NB4 (cell line): Measurements from ENCODE around the gene KCNIP4.

ENCODE experiments used
- DNase-seq: peaks from one replicate; pipeline ENCODE4 v3.0.0; 2010; ENCODE audit warnings: low read depth
- H3K4me3 ChIP-seq: one replicate; pipeline ENCODE4 v1.5.1; 2011; ENCODE audit warnings: mild to moderate bottlenecking, low read depth, low read length, moderate library complexity
- MYC ChIP-seq: IDR thresholded peaks from 2 replicates; pipeline ENCODE4 v1.6.1; 2011; ENCODE audit warnings: low read depth, low read length
- POLR2A ChIP-seq: IDR thresholded peaks from 2 replicates; pipeline ENCODE4 v1.6.1; 2011; ENCODE audit warnings: mild to moderate bottlenecking; ENCODE audit not compliant: insufficient read length; ENCODE audit errors: extremely low read depth
- TF ChIP-seq, protein P1 (sequence below): IDR thresholded peaks from one replicate; pipeline ENCODE4 v1.5.1; 2012; ENCODE audit warnings: low read depth, low read length
- TF ChIP-seq, protein P2 (sequence below): IDR thresholded peaks from 2 replicates; pipeline ENCODE4 v1.6.1; 2011; ENCODE audit warnings: low read depth, low read length

Gene KCNIP4

DNA sequence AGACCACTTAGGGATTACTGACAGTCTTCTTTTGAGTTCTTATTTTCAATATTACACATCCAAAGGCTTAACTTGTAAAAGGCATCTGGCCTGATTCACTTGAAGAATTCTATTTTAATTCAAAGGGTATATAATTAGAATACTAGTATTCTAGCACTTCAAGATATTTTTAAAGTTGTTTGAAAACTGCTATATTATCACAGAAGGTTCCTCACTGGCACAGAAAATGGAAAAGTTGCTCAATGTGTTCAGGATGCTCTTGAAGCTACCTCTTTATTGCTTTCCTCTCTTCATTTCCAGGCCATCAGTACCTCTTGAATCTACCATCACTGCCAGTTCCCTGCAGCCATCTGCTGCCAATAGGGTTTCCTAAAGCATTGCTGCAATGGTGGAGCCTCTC is 271.4 kb downstream of the KCNIP4 start:
- no peak overlapping the region for H3K4me3 ChIP-seq
- TF ChIP-seq, protein P1, sequence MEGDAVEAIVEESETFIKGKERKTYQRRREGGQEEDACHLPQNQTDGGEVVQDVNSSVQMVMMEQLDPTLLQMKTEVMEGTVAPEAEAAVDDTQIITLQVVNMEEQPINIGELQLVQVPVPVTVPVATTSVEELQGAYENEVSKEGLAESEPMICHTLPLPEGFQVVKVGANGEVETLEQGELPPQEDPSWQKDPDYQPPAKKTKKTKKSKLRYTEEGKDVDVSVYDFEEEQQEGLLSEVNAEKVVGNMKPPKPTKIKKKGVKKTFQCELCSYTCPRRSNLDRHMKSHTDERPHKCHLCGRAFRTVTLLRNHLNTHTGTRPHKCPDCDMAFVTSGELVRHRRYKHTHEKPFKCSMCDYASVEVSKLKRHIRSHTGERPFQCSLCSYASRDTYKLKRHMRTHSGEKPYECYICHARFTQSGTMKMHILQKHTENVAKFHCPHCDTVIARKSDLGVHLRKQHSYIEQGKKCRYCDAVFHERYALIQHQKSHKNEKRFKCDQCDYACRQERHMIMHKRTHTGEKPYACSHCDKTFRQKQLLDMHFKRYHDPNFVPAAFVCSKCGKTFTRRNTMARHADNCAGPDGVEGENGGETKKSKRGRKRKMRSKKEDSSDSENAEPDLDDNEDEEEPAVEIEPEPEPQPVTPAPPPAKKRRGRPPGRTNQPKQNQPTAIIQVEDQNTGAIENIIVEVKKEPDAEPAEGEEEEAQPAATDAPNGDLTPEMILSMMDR, result no peak
- TF ChIP-seq MYC (no peak), POLR2A (no peak)
- TF ChIP-seq, protein P2, sequence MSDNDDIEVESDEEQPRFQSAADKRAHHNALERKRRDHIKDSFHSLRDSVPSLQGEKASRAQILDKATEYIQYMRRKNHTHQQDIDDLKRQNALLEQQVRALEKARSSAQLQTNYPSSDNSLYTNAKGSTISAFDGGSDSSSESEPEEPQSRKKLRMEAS, result no peak
- no peak for DNase-seq

DNA sequence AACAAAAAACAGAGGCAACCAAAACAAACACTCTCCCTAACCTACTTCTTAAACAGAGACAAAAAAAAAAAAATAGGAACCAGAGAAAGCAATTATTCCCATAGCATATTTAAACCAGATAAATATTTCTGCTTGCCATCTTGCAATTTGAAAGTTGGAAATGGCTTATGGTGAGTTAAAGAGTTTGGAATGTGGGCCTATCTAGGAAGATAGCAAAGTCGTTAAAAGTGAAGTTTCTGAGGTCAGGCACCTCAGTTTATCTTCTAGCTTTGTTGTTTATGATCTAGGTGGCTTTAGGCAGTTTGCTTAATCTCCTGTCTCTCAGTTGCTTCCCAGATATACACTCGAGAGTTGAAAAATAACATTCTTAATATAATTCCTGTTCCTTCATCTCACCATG is 284.2 kb downstream of the KCNIP4 start:
- H3K4me3 ChIP-seq, result no peak overlapping the region
- DNase-seq, result no peak
- TF ChIP-seq, protein P1, result no peak
- TF ChIP-seq POLR2A (no peak), MYC (no peak)
- TF ChIP-seq, protein P2, result no peak

GRCh38 chr4:21656832-21657231 is 291.7 kb downstream of the KCNIP4 start:
- DNase-seq, result no peak
- TF ChIP-seq, protein P1, result no peak
- no peak for TF ChIP-seq POLR2A
- TF ChIP-seq, protein P2, result no peak
- no peak overlapping the region for H3K4me3 ChIP-seq

- no peak overlapping the region for H3K4me3 ChIP-seq
- DNase-seq, result no peak
- no peak for TF ChIP-seq MYC
- TF ChIP-seq, protein P2, result no peak
These were observed 293.5 kb downstream of the KCNIP4 start for GRCh38 chr4:21655031-21655430.

DNA sequence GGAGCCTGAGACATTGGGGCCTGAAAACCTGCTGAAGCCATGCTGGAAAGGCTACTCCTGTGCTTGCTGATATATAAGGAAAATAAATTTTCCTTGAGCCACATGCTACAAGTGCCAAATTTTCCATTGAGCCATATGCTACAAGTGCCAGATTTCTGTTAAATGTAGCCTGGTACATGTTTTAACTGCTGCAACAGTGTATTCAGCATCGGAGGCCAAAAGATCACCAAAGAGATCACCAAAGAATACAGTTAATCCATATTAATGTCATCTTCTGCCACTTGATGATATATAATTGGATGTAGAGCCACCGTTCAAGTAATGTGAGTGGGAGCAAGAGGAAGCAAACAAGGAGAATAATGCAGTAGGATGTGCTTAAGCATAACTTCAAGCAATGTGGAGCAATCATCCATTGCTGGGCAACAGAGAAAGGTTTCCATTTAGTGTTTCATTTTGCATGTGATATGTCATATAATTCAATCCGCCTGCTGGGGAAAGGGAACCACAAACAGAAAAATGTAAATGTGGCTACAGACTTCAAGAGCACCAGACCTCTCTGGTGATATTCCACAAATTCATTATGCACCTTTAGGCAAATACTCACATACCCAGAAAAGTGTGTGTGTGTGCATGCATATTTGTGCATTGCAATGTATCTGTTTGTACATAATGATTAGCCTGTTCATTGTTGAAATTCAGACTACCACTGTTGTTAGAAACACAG is 295.9 kb downstream of the KCNIP4 start:
- TF ChIP-seq, protein P1, result no peak
- TF ChIP-seq, protein P2, result no peak
- TF ChIP-seq POLR2A, result no peak
- TF ChIP-seq MYC, result no peak
- H3K4me3 ChIP-seq, result no peak overlapping the region
- DNase-seq, result no peak

DNA sequence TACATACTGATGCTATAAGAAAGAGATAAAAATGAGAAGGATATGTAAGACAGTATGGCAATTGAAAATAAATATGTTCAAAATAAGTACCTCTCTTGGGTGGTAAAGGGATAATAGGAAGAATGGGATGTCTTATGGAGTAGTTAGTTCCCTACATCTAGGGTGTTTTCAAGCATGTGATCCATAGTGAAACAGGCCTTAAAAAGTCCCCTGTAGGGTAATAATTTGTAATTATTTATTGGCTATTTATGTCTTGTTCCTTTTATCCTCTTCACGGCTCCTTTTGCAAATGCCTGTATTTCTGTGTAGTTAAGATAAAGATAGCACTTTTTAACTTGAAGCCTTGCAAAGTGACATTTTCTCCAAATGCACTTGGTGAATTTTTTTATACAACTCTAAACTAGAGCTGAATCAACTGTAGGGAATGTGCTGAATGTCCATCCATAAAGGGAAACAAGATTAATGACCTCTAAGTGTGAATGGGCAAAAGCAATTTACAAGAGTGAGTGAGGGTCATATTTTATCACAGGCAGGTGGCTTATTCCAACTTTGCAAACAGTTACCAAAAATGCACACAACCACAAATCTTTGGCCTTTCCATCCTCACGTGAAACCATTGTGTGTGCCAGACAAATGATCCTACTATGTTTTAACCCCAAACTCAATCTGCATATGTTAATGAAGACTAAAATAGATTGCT is 299.0 kb downstream of the KCNIP4 start:
- H3K4me3 ChIP-seq, result no peak overlapping the region
- DNase-seq, result no peak
- TF ChIP-seq, protein P2, result no peak
- TF ChIP-seq MYC (no peak), POLR2A (no peak)
- TF ChIP-seq, protein P1, result no peak
